T-helper 2 cell treated with Interferon-gamma antibody and Interleukin-4, amounts not matched to agents 5 μg/mL and 100 μg/mL, for 36 hours (primary cell): ENCODE results near the gene TSSK6.

Experiments used
- DNase-seq: peaks from one replicate; pipeline ENCODE4 v3.0.0; 2021; ENCODE audit warnings: low spot score
- H3K27ac Mint-ChIP-seq: one replicate; pipeline ENCODE4 v1.8.0; 2021; ENCODE audit warnings: mild to moderate bottlenecking, mixed read lengths
- H3K27me3 Mint-ChIP-seq: one replicate; pipeline ENCODE4 v1.8.0; 2021; ENCODE audit warnings: low read depth, mixed read lengths
- H3K36me3 Mint-ChIP-seq: one replicate; pipeline ENCODE4 v1.8.0; 2021; ENCODE audit warnings: low read depth, mixed read lengths
- H3K4me1 Mint-ChIP-seq: one replicate; pipeline ENCODE4 v1.8.0; 2021; ENCODE audit warnings: low read depth, mixed read lengths
- H3K4me3 Mint-ChIP-seq: one replicate; pipeline ENCODE4 v1.8.0; 2022; ENCODE audit warnings: mild to moderate bottlenecking, moderate library complexity, mixed read lengths
- H3K9me3 Mint-ChIP-seq: one replicate; pipeline ENCODE4 v1.8.0; 2021; ENCODE audit warnings: mixed read lengths

Gene TSSK6

GRCh38 chr19:19498255-19498991, 16.9 kb downstream of the TSSK6 start:
- Mint-ChIP-seq H3K4me1 (no peaks in the 10 kb centered on the region), H3K36me3 (peaks cover 47% of the 10 kb centered on the region), H3K27ac (no peak overlapping the region), H3K27me3 (no peaks in the 10 kb centered on the region), H3K4me3 (no peak overlapping the region), H3K9me3 (no peaks in the 10 kb centered on the region)
- no peak for DNase-seq

- Mint-ChIP-seq H3K27ac (no peak overlapping the region), H3K36me3 (peaks cover 31% of the 10 kb centered on the region), H3K4me1 (no peaks in the 10 kb centered on the region), H3K4me3 (no peak overlapping the region), H3K9me3 (no peaks in the 10 kb centered on the region), H3K27me3 (no peaks in the 10 kb centered on the region)
- DNase-seq, result no peak
These were observed 19.4 kb downstream of the TSSK6 start for GRCh38 chr19:19495614-19496603.

- peaks cover 17% of the 10 kb centered on the region for H3K4me1 Mint-ChIP-seq
- no peaks in the 10 kb centered on the region for H3K27me3 Mint-ChIP-seq
- no peak overlapping the region for H3K27ac Mint-ChIP-seq
- H3K4me3 Mint-ChIP-seq, result no peak overlapping the region
- H3K9me3 Mint-ChIP-seq, result no peaks in the 10 kb centered on the region
- no peak for DNase-seq
- H3K36me3 Mint-ChIP-seq, result peaks cover 33% of the 10 kb centered on the region
These were observed 21.4 kb downstream of the TSSK6 start for GRCh38 chr19:19493841-19494546.

GRCh38 chr19:19492026-19492610, 23.2 kb downstream of the TSSK6 start:
- no peak overlapping the region for H3K27ac Mint-ChIP-seq

GRCh38 chr19:19491321-19492025, 23.9 kb downstream of the TSSK6 start:
- no peaks in the 10 kb centered on the region for H3K9me3 Mint-ChIP-seq
- peaks cover 31% of the 10 kb centered on the region for H3K4me1 Mint-ChIP-seq
- no peak for DNase-seq
- H3K4me3 Mint-ChIP-seq, result no peak overlapping the region
- H3K27me3 Mint-ChIP-seq, result no peaks in the 10 kb centered on the region
- H3K36me3 Mint-ChIP-seq, result peaks cover 30% of the 10 kb centered on the region
- no peak overlapping the region for H3K27ac Mint-ChIP-seq

More at GRCh38 chr19:19492026-19492610, 23.2 kb downstream of the TSSK6 start:
- Mint-ChIP-seq H3K4me3 (no peak overlapping the region), H3K4me1 (peaks cover 29% of the 10 kb centered on the region), H3K36me3 (peaks cover 35% of the 10 kb centered on the region), H3K9me3 (no peaks in the 10 kb centered on the region), H3K27me3 (no peaks in the 10 kb centered on the region)
- DNase-seq, result no peak

GRCh38 chr19:19490214-19490968, 25.0 kb downstream of the TSSK6 start:
- Mint-ChIP-seq H3K9me3 (no peaks in the 10 kb centered on the region), H3K4me1 (peaks cover 32% of the 10 kb centered on the region), H3K4me3 (peak overlapping the region; percentile 81), H3K27me3 (no peaks in the 10 kb centered on the region), H3K36me3 (peaks cover 28% of the 10 kb centered on the region), H3K27ac (peak overlapping the region; percentile 100)
- DNase-seq, result peak; percentile 68

- H3K9me3 Mint-ChIP-seq, result no peaks in the 10 kb centered on the region
- H3K4me3 Mint-ChIP-seq, result peak overlapping the region; percentile 81
- peaks cover 27% of the 10 kb centered on the region for H3K36me3 Mint-ChIP-seq
- DNase-seq, result no peak
- peak overlapping the region; percentile 100 for H3K27ac Mint-ChIP-seq
- H3K4me1 Mint-ChIP-seq, result peaks cover 32% of the 10 kb centered on the region
- no peaks in the 10 kb centered on the region for H3K27me3 Mint-ChIP-seq
These were observed 25.5 kb downstream of the TSSK6 start for GRCh38 chr19:19489804-19490204.

GRCh38 chr19:19488875-19489690, 26.3 kb downstream of the TSSK6 start:
- H3K36me3 Mint-ChIP-seq, result peaks cover 20% of the 10 kb centered on the region
- no peaks in the 10 kb centered on the region for H3K9me3 Mint-ChIP-seq
- no peaks in the 10 kb centered on the region for H3K27me3 Mint-ChIP-seq
- H3K4me1 Mint-ChIP-seq, result peaks cover 32% of the 10 kb centered on the region
- peak overlapping the region; percentile 100 for H3K27ac Mint-ChIP-seq
- peak; percentile 88 for DNase-seq
- H3K4me3 Mint-ChIP-seq, result peak overlapping the region; percentile 81

- peaks cover 24% of the 10 kb centered on the region for H3K36me3 Mint-ChIP-seq
- no peaks in the 10 kb centered on the region for H3K27me3 Mint-ChIP-seq
- DNase-seq, result no peak
- H3K4me3 Mint-ChIP-seq, result peak overlapping the region; percentile 81
- peaks cover 32% of the 10 kb centered on the region for H3K4me1 Mint-ChIP-seq
- peak overlapping the region; percentile 100 for H3K27ac Mint-ChIP-seq
- no peaks in the 10 kb centered on the region for H3K9me3 Mint-ChIP-seq
These were observed 27.1 kb downstream of the TSSK6 start for GRCh38 chr19:19487950-19488874.

GRCh38 chr19:19487077-19487949, 28.0 kb downstream of the TSSK6 start:
- H3K27me3 Mint-ChIP-seq, result no peaks in the 10 kb centered on the region
- peaks cover 32% of the 10 kb centered on the region for H3K4me1 Mint-ChIP-seq
- H3K27ac Mint-ChIP-seq, result peak overlapping the region; percentile 100
- H3K9me3 Mint-ChIP-seq, result no peaks in the 10 kb centered on the region
- peak overlapping the region; percentile 58 for H3K4me3 Mint-ChIP-seq
- H3K36me3 Mint-ChIP-seq, result peaks cover 27% of the 10 kb centered on the region
- DNase-seq, result no peak
